ENCODE data around the gene RDH5.

RDH5 gene

DNA sequence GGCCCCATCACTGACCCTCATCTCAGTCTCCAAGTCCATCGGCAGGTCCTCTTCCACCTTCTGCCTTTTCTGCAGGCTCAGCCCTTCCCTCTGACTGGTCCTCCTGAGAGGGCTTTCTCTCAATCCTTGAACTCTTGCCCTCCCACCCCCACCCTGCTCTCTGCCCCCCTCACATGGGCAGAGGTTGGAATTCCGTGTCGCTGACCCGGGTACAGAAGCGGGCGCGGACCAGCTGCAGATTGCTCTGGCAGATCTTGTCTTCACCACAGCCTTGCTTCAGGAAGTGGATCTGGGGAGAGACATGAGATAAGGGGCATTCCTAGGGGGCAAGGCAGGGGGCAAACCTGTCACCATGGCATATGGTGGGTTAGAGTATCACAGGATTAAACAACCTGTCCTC lies 24.8 kb upstream of the RDH5 start:
- FAIRE-seq, result no peak
- no peak for DNase-seq (ENCODE audit: insufficient read length, low spot score)
- TF ChIP-seq CTCF (IDR thresholded peaks at IDR 0.05; ENCODE audit: insufficient read depth, missing control alignments), result no peak

DNA sequence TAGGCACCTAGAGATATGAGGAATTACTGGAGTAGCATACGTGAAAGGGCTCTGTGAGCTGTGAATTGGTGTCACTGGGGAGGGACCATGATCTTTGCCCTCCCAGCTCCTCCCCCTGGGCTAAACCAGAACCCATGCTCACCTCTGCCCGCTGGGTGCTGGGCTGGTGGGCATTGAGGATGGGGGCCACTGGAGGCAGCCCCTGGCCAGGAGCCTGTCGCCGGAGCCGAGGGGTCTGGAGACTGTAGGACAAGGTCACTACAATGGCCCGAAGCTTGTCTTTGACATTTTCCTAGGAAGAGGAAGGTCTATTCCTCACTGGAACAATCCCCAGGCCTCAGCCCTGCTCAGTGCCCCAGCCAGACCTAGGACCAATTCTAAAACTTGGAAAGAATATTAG lies 24.1 kb upstream of the RDH5 start:
- no peak for FAIRE-seq
- TF ChIP-seq CTCF (IDR thresholded peaks at IDR 0.05; ENCODE audit: insufficient read depth, missing control alignments), result no peak

DNA sequence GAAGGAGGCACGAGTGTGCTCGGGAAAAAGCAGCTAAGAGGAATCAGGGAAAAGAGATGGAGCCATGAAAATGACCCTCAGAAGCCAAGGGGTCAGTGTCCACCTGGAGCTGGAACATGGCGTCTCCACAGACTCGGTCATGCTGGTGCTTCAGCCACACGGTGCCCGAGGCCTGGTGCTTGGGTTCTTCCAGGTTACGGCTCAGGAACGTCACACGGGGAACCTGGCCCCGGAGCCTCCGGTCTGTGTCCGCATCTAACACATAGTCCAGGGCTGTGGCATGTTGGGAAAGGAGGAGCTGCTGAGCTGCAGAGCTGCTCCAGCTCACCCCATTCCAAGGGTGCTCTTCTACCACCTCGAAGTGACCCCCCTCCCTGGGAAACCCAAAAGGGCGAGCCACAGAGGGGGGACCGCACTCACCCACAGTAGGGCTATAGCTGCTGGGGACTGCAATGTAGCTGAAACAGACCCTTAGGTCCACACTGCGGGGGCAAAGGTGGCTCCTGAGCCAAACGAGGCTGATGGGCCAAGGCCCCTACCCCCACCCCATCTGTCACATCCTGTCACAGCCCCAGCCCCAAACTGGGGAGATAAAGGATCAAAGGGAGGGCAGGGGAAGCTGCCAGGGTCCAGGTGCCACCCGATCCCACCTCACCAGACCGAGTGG lies 23.3 kb upstream of the RDH5 start:
- no peak for TF ChIP-seq CTCF (IDR thresholded peaks at IDR 0.05; ENCODE audit: insufficient read depth, missing control alignments)
- DNase-seq (ENCODE audit: insufficient read length, low spot score) (no peak), FAIRE-seq (no peak)

More for the DNA sequence above, 24.1 kb upstream of the RDH5 start:
- no peak for DNase-seq (ENCODE audit: insufficient read length, low spot score)

DNA sequence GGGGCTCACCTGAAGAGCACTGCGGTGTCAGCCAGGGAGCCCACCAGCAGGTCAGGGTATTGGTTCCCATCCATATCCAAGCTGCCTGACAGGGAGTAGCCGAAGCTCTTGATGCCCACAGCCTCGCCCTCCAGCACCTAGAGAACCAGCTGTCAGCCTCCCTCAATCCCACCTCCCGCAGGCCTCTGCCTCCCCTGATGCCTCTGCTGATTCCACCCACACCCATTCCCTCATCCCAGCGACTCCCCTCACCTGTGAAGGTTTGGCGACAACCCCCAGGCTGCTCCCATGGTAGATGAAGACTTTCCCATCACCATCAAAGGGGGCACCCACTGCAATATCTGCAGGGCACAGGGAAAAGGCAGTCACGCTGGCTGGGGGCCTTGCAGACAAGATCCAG lies 22.5 kb upstream of the RDH5 start:
- TF ChIP-seq CTCF (IDR thresholded peaks at IDR 0.05; ENCODE audit: insufficient read depth, missing control alignments), result no peak
- FAIRE-seq (no peak), DNase-seq (ENCODE audit: insufficient read length, low spot score) (no peak)

DNA sequence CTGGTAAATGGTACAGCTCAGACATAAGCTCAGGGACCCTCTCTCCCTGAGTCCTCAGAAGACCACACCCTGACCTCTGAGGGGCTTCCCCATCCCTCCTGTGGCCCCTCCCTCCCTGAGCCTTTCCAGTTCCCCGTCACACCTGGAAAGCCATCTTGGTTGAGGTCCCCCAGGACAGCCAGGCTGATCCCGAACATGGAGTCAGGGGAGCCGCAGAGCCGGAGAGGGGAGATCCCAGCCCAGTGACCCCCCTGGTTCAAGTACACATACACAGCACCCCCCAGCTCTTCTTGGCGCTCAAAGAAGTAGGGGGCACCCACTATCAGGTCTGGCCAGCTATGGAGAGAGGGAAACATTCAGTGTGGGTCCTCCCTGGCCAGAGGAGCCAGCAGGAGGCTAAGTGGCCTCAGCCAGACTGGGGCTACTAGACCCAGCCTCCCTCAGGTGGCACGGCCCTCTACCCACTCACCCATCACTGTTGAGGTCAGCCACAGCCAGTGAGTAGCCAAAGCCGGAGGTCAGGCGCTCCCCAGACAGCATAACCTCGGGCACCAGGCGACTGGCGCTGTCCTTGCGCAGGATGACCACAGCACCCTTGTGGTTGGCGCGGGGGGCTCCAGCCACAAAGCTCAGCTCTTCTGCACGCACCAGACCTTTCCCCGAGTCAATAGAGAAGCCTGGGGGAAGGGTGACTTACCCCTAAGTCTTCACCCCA lies 21.8 kb upstream of the RDH5 start:
- DNase-seq (ENCODE audit: insufficient read length, low spot score), result no peak
- no peak for FAIRE-seq
- TF ChIP-seq CTCF (IDR thresholded peaks at IDR 0.05; ENCODE audit: insufficient read depth, missing control alignments), result no peak

- DNase-seq (ENCODE audit: insufficient read length, low spot score), result no peak
- no peak for FAIRE-seq
- no peak for TF ChIP-seq CTCF (IDR thresholded peaks at IDR 0.05; ENCODE audit: insufficient read depth, missing control alignments)
Observed at GRCh38 chr12:55698965-55699364, 21.2 kb upstream of the RDH5 start.

DNA sequence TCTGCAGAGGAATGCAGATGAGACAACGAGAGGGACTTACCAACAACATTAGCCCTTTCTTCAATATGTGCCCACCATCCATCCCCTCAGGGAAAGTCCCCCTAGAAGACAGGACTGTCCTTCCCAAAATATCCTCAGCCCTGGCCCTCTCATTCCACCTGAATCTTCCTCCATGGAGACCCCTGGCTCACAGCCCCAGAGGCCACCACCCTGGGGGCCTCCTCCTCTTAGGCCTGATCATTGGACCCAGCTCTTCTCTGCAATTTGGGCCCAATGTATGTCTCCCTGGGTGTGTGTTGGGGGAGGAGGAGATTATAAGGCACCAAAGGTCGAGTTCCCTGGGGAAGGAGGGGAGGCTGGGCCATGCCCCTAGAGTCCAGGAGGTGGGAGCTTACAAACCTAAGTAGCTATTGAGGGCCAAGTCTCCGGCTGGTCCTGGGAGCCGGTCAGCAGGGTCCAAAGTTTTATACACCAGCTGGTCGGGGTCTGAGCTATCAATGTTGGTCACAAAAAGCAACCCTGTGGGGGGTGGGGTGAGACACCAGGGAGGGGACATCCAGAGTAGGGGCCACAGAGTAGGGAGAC lies 20.6 kb upstream of the RDH5 start:
- TF ChIP-seq CTCF (IDR thresholded peaks at IDR 0.05; ENCODE audit: insufficient read depth, missing control alignments), result no peak
- FAIRE-seq, result no peak
- no peak for DNase-seq (ENCODE audit: insufficient read length, low spot score)

Measured in D721Med (cell line).